Measurements from ENCODE around the gene NR6A1.

The NR6A1 gene

GRCh38 chr9:124527781-124528180, 243.3 kb downstream of the NR6A1 start:
- TF ChIP-seq EZH2phosphoT487 (conservative IDR thresholded peaks at IDR 0.05; ENCODE audit: low read length) = no peak
- TF ChIP-seq CTCF (IDR thresholded peaks at IDR 0.05; ENCODE audit: insufficient read depth, low read length, poor library complexity, severe bottlenecking) = no peak
- Histone ChIP-seq H3K4me3 (ENCODE audit: insufficient read depth, low read length, poor library complexity, severe bottlenecking) (no peak overlapping the region), H3F3A (ENCODE audit: insufficient read depth) (no peaks in the 10 kb centered on the region), H3K9me2 (replicated peaks; ENCODE audit: insufficient read depth, low read length) (no peaks in the 10 kb centered on the region), H2AFZ (ENCODE audit: low read depth, low read length, severe bottlenecking) (no peak overlapping the region), H3K79me2 (ENCODE audit: insufficient read depth, low read length) (no peaks in the 10 kb centered on the region), H4K20me1 (ENCODE audit: low read depth, low read length) (no peaks in the 10 kb centered on the region), H3K36me3 (ENCODE audit: low read length) (no peaks in the 10 kb centered on the region), H3K4me2 (ENCODE audit: low read depth, low read length, poor library complexity, severe bottlenecking) (no peak overlapping the region), H3K9me3 (ENCODE audit: insufficient read depth, low read length) (no peaks in the 10 kb centered on the region), H3K9ac (ENCODE audit: low read length) (no peak overlapping the region), H3K27ac (ENCODE audit: low read depth, low read length) (no peak overlapping the region), H3K27me3 (ENCODE audit: low read length) (no peaks in the 10 kb centered on the region)

GRCh38 chr9:124526174-124526573, 244.9 kb downstream of the NR6A1 start:
- H2AFZ ChIP-seq (ENCODE audit: low read depth, low read length, severe bottlenecking) = no peak overlapping the region
- H3K36me3 ChIP-seq (ENCODE audit: low read length) = no peaks in the 10 kb centered on the region
- H3K9ac ChIP-seq (ENCODE audit: low read length) = no peak overlapping the region
- H3F3A ChIP-seq (ENCODE audit: insufficient read depth) = no peaks in the 10 kb centered on the region
- H3K27me3 ChIP-seq (ENCODE audit: low read length) = no peaks in the 10 kb centered on the region
- no peak overlapping the region for H3K4me3 ChIP-seq (ENCODE audit: insufficient read depth, low read length, poor library complexity, severe bottlenecking)
- no peaks in the 10 kb centered on the region for H3K9me2 ChIP-seq (replicated peaks; ENCODE audit: insufficient read depth, low read length)
- no peaks in the 10 kb centered on the region for H4K20me1 ChIP-seq (ENCODE audit: low read depth, low read length)
- no peaks in the 10 kb centered on the region for H3K9me3 ChIP-seq (ENCODE audit: insufficient read depth, low read length)
- no peak overlapping the region for H3K27ac ChIP-seq (ENCODE audit: low read depth, low read length)
- no peaks in the 10 kb centered on the region for H3K79me2 ChIP-seq (ENCODE audit: insufficient read depth, low read length)
- TF ChIP-seq EZH2phosphoT487 (conservative IDR thresholded peaks at IDR 0.05; ENCODE audit: low read length) (no peak), CTCF (IDR thresholded peaks at IDR 0.05; ENCODE audit: insufficient read depth, low read length, poor library complexity, severe bottlenecking) (no peak)
- no peak overlapping the region for H3K4me2 ChIP-seq (ENCODE audit: low read depth, low read length, poor library complexity, severe bottlenecking)

- no peak overlapping the region for H3K4me2 ChIP-seq (ENCODE audit: low read depth, low read length, poor library complexity, severe bottlenecking)
Measured at GRCh38 chr9:124522121-124523098, 248.7 kb downstream of the NR6A1 start.

More at GRCh38 chr9:124522121-124523098, 248.7 kb downstream of the NR6A1 start:
- H2AFZ ChIP-seq (ENCODE audit: low read depth, low read length, severe bottlenecking) = no peak overlapping the region
- H3K27me3 ChIP-seq (ENCODE audit: low read length) = no peaks in the 10 kb centered on the region
- H3K9me3 ChIP-seq (ENCODE audit: insufficient read depth, low read length) = no peaks in the 10 kb centered on the region
- no peak overlapping the region for H3K27ac ChIP-seq (ENCODE audit: low read depth, low read length)
- H3K9ac ChIP-seq (ENCODE audit: low read length) = no peak overlapping the region
- H4K20me1 ChIP-seq (ENCODE audit: low read depth, low read length) = no peaks in the 10 kb centered on the region
- no peaks in the 10 kb centered on the region for H3F3A ChIP-seq (ENCODE audit: insufficient read depth)
- TF ChIP-seq CTCF (IDR thresholded peaks at IDR 0.05; ENCODE audit: insufficient read depth, low read length, poor library complexity, severe bottlenecking) = no peak
- TF ChIP-seq EZH2phosphoT487 (conservative IDR thresholded peaks at IDR 0.05; ENCODE audit: low read length) = no peak
- no peak overlapping the region for H3K4me3 ChIP-seq (ENCODE audit: insufficient read depth, low read length, poor library complexity, severe bottlenecking)
- no peaks in the 10 kb centered on the region for H3K36me3 ChIP-seq (ENCODE audit: low read length)
- no peaks in the 10 kb centered on the region for H3K9me2 ChIP-seq (replicated peaks; ENCODE audit: insufficient read depth, low read length)
- no peaks in the 10 kb centered on the region for H3K79me2 ChIP-seq (ENCODE audit: insufficient read depth, low read length)
